Sigmoid colon (tissue), 7 donors: ENCODE results near the gene CTR9. TPM values are rescaled to one million over a fixed set of nuclear protein-coding genes. Genes with fewer than 3 reads are reported as not detected.
"Not testable (repeated sequence)": the region's sequence is repeated elsewhere in the genome, so short reads cannot be mapped to it uniquely, and the experiment has no call there.

Experiments used
- DNase-seq: peaks from one replicate; pipeline ENCODE4 v3.0.0-alpha.2; 2019
- H3K27ac ChIP-seq, 4 donors: fragments of 200-600 bp; sonication (generic); one replicate each; pipeline ENCODE4 v1.5.1; 2016 to 2019; ENCODE audit warnings: mild to moderate bottlenecking in 1 of 4
- H3K27me3 ChIP-seq, 3 donors: fragments of 200-600 bp; sonication (generic); one replicate each; pipeline ENCODE4 v1.5.1; 2019; ENCODE audit warnings: mild to moderate bottlenecking in 1 of 3
- H3K36me3 ChIP-seq, 4 donors: fragments of 200-600 bp; sonication (generic); one replicate each; pipeline ENCODE4 v1.5.1; 2016 to 2019
- H3K4me1 ChIP-seq, 4 donors: fragments of 200-600 bp; sonication (generic); one replicate each; pipeline ENCODE4 v1.5.1; 2017 to 2019
- H3K4me3 ChIP-seq, 4 donors: fragments of 200-600 bp; sonication (generic); one replicate each; pipeline ENCODE4 v1.5.1; 2017 to 2019; ENCODE audit warnings: mild to moderate bottlenecking in 2 of 4, moderate library complexity in 1 of 4
- H3K9me3 ChIP-seq, 4 donors: fragments of 200-600 bp in 3 of 4; sonication (generic) in 3 of 4; one replicate each; pipeline versions ENCODE4 v1.5.1 to v1.6.1; 2013 to 2019
- CTCF ChIP-seq, 4 experiments: fragments of 450-650 bp in 3 of 4; fragments of 200-600 bp in 1 of 4; IDR thresholded peaks; one replicate each; pipeline ENCODE4 v1.5.1; 2016 to 2019; ENCODE audit warnings: antibody characterized with exemption in 4 of 4, mild to moderate bottlenecking in 3 of 4, moderate library complexity in 2 of 4
- EP300 ChIP-seq, 4 donors: sonication (generic); formaldehyde crosslinking; IDR thresholded peaks; one replicate each; pipeline ENCODE4 v1.6.1; 2017; ENCODE audit warnings: antibody characterized with exemption in 4 of 4
- POLR2A ChIP-seq, 2 donors: fragments of 450-650 bp; IDR thresholded peaks; one replicate each; pipeline ENCODE4 v1.6.1; 2016; ENCODE audit warnings: antibody characterized with exemption in 2 of 2, mild to moderate bottlenecking in 2 of 2, moderate library complexity in 2 of 2
- POLR2AphosphoS5 ChIP-seq, 4 donors: sonication (generic); formaldehyde crosslinking; IDR thresholded peaks; one replicate each; pipeline ENCODE4 v1.6.1; 2017; ENCODE audit warnings: antibody characterized with exemption in 4 of 4
- WGBS, 2 donors: extraction: QIAGEN DNeasy Blood & Tissue Kit; methylation state at CpG; one replicate each; pipeline ENCODE4 v1.1.7; 2013; 5-methylcytosine and 5-hydroxymethylcytosine counted together
- intact Hi-C: fragments of 100-400 bp; cut with DNase I; formaldehyde crosslinking; loops from one replicate; pipeline ENCODE4 v1.15.1; 2023
- polyA plus RNA-seq, 3 donors: library from polyadenylated mRNA; stranded (reverse); fragments of 200-250 nt; gene quantifications; one replicate each; pipeline ENCODE4 v1.2.3, GENCODE V29; 2013
- total RNA-seq, 4 donors: library from RNA; depleted of rRNA; stranded (reverse); fragments of >200 nt; gene quantifications; one replicate each; pipeline ENCODE4 v1.1.0, GENCODE V29; 2016
- donor health status: healthy with polysubstance abuse.
- donor health status: Bipolar disorder and iron deficiency.
- donor health status: healthy.

The CTR9 gene
- total and polyA plus RNA-seq, 7 donors: 11.6 to 18.4 (median 15.6) TPM

DNA sequence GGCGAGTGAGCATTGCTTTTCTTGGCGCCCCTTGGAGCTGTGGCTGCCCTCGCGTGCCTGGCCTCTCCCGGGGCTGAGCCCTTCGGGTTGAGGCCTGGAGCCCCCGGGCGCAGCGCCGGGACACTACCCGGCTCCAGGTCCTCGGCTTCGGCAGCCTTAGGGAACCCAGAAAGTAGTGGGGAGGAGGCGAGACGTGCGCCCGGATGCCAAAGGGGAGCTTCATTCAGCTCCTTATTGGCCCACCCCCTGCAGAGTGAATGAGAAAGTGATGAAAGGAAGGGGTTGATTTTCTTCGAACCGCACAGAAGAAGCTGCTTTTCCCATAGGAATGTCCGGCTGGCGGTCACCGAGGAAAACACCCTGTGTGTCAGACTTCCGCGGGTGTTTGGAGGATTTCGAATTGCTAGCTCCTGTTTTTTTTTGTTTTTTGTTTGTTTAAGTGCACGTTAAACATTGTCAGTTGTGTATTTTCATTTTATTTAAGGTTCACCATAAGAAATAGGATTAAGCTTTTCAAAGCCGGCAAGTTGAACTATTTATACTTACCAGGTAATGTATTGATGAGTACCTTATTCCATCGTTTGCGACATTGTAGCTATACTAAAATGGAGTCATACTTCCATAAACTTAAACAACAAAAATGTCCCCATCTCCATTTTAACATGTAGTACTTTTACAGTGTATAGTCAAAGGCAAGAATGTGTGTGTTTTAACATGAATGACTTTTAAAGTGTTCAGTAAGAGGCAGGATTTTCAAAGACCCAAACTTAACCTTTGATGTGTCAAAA, 58.5 kb downstream of the CTR9 start:
- no peaks in the 10 kb centered on the region for H3K27me3 ChIP-seq
- no peaks in the 10 kb centered on the region for H3K9me3 ChIP-seq
- WGBS, 2 donors: 1 to 2% methylated on average over 29 of the region's 29 CpGs
- TF ChIP-seq EP300 (IDR thresholded peaks at IDR 0.05): peak in 1 of 4 donors; percentile 8
- TF ChIP-seq POLR2A (IDR thresholded peaks at IDR 0.05): no peak
- peak overlapping the region; percentile 83 to 99 (median 94) for H3K4me3 ChIP-seq
- peak overlapping the region; percentile 97 to 100 (median 98) for H3K27ac ChIP-seq
- H3K36me3 ChIP-seq: peaks cover 12 to 26% (median 23%) of the 10 kb centered on the region in 4 donors
- intact Hi-C loops: loop anchor here (1.0 to 2.0 kb wide), 3 partner anchors 47 to 121 kb away; no protein-coding TSS in a partner anchor
- H3K4me1 ChIP-seq: peaks cover 0 to 35% (median 31%) of the 10 kb centered on the region in 4 donors
- DNase-seq: peak; percentile 77

GRCh38 chr11:10813945-10814344, 62.9 kb downstream of the CTR9 start:
- Histone ChIP-seq H3K27ac (no peak overlapping the region), H3K9me3 (no peaks in the 10 kb centered on the region), H3K4me3 (no peak overlapping the region), H3K4me1 (peaks cover 0 to 16% (median 7%) of the 10 kb centered on the region in 4 donors), H3K36me3 (no peaks in the 10 kb centered on the region), H3K27me3 (no peaks in the 10 kb centered on the region)
- intact Hi-C loops: no loop called here
- TF ChIP-seq EP300 (IDR thresholded peaks at IDR 0.05): no peak
- TF ChIP-seq POLR2A (IDR thresholded peaks at IDR 0.05): no peak
- TF ChIP-seq POLR2AphosphoS5 (IDR thresholded peaks at IDR 0.05): no peak
- TF ChIP-seq CTCF (IDR thresholded peaks at IDR 0.05): no peak
- no peak for DNase-seq

DNA sequence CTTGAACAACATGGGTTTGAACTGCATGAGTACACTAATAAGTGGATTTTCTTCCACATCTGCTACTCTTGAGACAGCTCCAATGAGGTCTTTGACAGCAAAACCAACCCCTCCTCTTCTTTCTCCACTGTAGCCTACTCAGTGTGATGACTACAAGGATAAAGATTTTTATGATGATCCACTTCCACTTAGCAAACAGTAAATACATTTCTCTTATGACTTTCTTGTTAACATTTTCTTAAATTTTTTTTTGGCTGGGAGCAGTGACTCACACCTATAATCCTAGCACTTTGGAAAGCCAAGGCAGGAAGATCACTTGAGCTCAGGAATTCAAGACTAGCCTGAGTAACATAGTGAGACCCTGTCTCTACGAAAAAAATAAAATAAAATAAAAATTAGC, 67.5 kb downstream of the CTR9 start:
- no peak for DNase-seq
- TF ChIP-seq EP300 (IDR thresholded peaks at IDR 0.05) (no peak), CTCF (IDR thresholded peaks at IDR 0.05) (no peak), POLR2AphosphoS5 (IDR thresholded peaks at IDR 0.05) (no peak), POLR2A (IDR thresholded peaks at IDR 0.05) (no peak)
- 88 to 91% methylated on average over 1 of the region's 1 CpG for WGBS, 2 donors
- Histone ChIP-seq H3K27ac (peak overlapping the region in 1 of 4 donors; percentile 20), H3K4me1 (peaks cover 0 to 9% (median 3%) of the 10 kb centered on the region in 4 donors), H3K9me3 (no peaks in the 10 kb centered on the region), H3K27me3 (no peaks in the 10 kb centered on the region), H3K36me3 (no peaks in the 10 kb centered on the region), H3K4me3 (no peak overlapping the region)
- intact Hi-C loops: no loop called here

DNA sequence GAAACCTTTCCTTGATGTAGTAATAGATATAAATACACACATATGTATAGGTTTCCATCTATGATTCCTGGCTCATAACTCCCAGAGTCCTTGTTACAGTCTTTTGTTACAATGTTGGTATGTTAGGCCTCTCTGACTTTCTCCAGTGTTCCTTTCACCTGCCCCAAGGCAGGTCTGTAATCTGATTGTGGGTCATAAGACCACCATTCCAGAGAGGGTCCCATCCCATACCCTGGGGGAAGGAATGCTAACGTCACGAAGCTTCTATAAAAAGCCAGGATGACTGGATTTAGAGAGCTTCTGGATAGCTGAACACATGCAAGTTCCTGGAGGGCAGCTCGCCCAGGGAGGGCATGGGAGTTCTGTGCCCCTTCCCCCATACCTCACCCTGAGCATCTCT, 71.4 kb downstream of the CTR9 start:
- H3K27me3 ChIP-seq, H3K27ac ChIP-seq, H3K36me3 ChIP-seq, H3K4me1 ChIP-seq, intact Hi-C loops, DNase-seq, H3K9me3 ChIP-seq, H3K4me3 ChIP-seq: not testable (repeated sequence)
- 85 to 91% methylated on average over 3 of the region's 3 CpGs for WGBS, 2 donors

GRCh38 chr11:10823152-10823579, 72.1 kb downstream of the CTR9 start:
- Histone ChIP-seq H3K36me3 (no peaks in the 10 kb centered on the region), H3K27me3 (no peaks in the 10 kb centered on the region), H3K27ac (peak overlapping the region in 1 of 4 donors; percentile 30), H3K9me3 (no peaks in the 10 kb centered on the region), H3K4me1 (peaks cover 0 to 6% (median 3%) of the 10 kb centered on the region in 4 donors), H3K4me3 (no peak overlapping the region)
- 23 to 39% methylated on average over 2 of the region's 2 CpGs for WGBS, 2 donors
- TF ChIP-seq POLR2AphosphoS5 (IDR thresholded peaks at IDR 0.05) (no peak), POLR2A (IDR thresholded peaks at IDR 0.05) (no peak), CTCF (IDR thresholded peaks at IDR 0.05) (no peak), EP300 (IDR thresholded peaks at IDR 0.05) (no peak)
- no peak for DNase-seq
- intact Hi-C loops: no loop called here
